OCI-LY7 (cell line): ENCODE data around the gene GGT5. TPM values are rescaled to one million over a fixed set of nuclear protein-coding genes. Genes with fewer than 3 reads are reported as not detected.

Source experiments
- BruUV-seq: library from RNA; stranded (reverse); fragments of 400-500 nt; replicated peaks from 2 replicates; lab custom pipeline; 2021; lab: Mats Ljungman, UMichigan
- CTCF ChIA-PET: fragments of 300-600 bp; sonication (Branson Sonifier 250); formaldehyde crosslinking; loops from one replicate; lab custom pipeline; 2022; ENCODE audit warnings: antibody characterized with exemption; ENCODE audit not compliant: unreplicated experiment; lab: Charles Lee
- POLR2A ChIA-PET: fragments of 300-600 bp; sonication (Branson Sonifier 250); formaldehyde crosslinking; loops from one replicate; lab custom pipeline; 2022; ENCODE audit warnings: antibody characterized with exemption; lab: Charles Lee
- DNase-seq: peaks from one replicate; pipeline ENCODE4 v3.0.0-alpha.2; 2015; ENCODE audit warnings: low spot score
- H2AFZ ChIP-seq: fragments of 200-600 bp; sonication (generic), shearing (Covaris generic); 2 replicates; pipeline ENCODE4 v1.6.1; 2014; ENCODE audit warnings: mild to moderate bottlenecking, antibody characterized with exemption, low read length, moderate library complexity
- H3K27ac ChIP-seq: fragments of 200-600 bp; sonication (generic); 2 replicates; pipeline ENCODE4 v1.5.1; 2014; ENCODE audit warnings: mixed run types, low read depth, mild to moderate bottlenecking, moderate library complexity, low read length, inconsistent platforms; ENCODE audit not compliant: poor library complexity, severe bottlenecking
- H3K36me3 ChIP-seq: fragments of 200-600 bp; sonication (generic); 2 replicates; pipeline ENCODE4 v1.6.1; 2014; ENCODE audit warnings: mild to moderate bottlenecking, antibody characterized with exemption, low read length, moderate library complexity, mixed read lengths; ENCODE audit not compliant: insufficient read depth
- H3K4me1 ChIP-seq: fragments of 200-600 bp; sonication (generic); 2 replicates; pipeline ENCODE4 v1.5.1; 2014; ENCODE audit warnings: mild to moderate bottlenecking, low read length; ENCODE audit not compliant: insufficient read depth, poor library complexity, severe bottlenecking
- H3K4me2 ChIP-seq: fragments of 200-600 bp; sonication (generic); 2 replicates; pipeline ENCODE4 v1.6.1; 2014; ENCODE audit warnings: mild to moderate bottlenecking, low read length
- H3K4me3 ChIP-seq: fragments of 200-600 bp; sonication (generic); 2 replicates; pipeline ENCODE4 v1.5.1; 2014; ENCODE audit warnings: mild to moderate bottlenecking, low read depth, low read length; ENCODE audit not compliant: poor library complexity, severe bottlenecking
- H3K79me2 ChIP-seq: fragments of 200-600 bp; sonication (generic); 2 replicates; pipeline ENCODE4 v1.6.1; 2016; ENCODE audit warnings: low read depth, mild to moderate bottlenecking, low read length, moderate library complexity, mixed read lengths; ENCODE audit not compliant: insufficient read depth
- H3K9me2 ChIP-seq: fragments of 200-600 bp; sonication (generic); 2 replicates; pipeline ENCODE4 v1.6.1; 2016; ENCODE audit warnings: mild to moderate bottlenecking, low read length, mixed read lengths; ENCODE audit not compliant: insufficient read depth
- H3K9me3 ChIP-seq: fragments of 200-600 bp; sonication (generic); 2 replicates; pipeline ENCODE4 v1.6.1; 2014; ENCODE audit warnings: mild to moderate bottlenecking, mixed run types, low read length, mixed read lengths
- H4K20me1 ChIP-seq: fragments of 200-600 bp; sonication (generic); 2 replicates; pipeline ENCODE4 v1.6.1; 2014; ENCODE audit warnings: mild to moderate bottlenecking, antibody characterized with exemption, low read length, moderate library complexity, mixed read lengths; ENCODE audit not compliant: insufficient read depth
- CTCF ChIP-seq: fragments of 200-600 bp; sonication (generic); conservative IDR thresholded peaks from 2 replicates; pipeline ENCODE4 v1.5.1; 2014; ENCODE audit warnings: mild to moderate bottlenecking, antibody characterized with exemption, low read length, moderate library complexity, mixed read lengths
- EZH2phosphoT487 ChIP-seq: fragments of 200-600 bp; sonication (generic); IDR thresholded peaks from 2 replicates; pipeline ENCODE4 v1.6.1; 2018; ENCODE audit warnings: low read depth, borderline replicate concordance, mild to moderate bottlenecking, mixed run types, antibody characterized with exemption, low read length, moderate library complexity, mixed read lengths
- intact Hi-C: fragments of 100-400 bp; cut with micrococcal nuclease; formaldehyde crosslinking; loops from one replicate; pipeline ENCODE4 v1.10.0; 2022; ENCODE audit not compliant: unreplicated experiment
- total RNA-seq, 2 experiments: library from RNA; depleted of rRNA in 1 of 2; stranded (reverse); fragments of >200 nt in 1 of 2; shearing (Covaris generic) in 1 of 2; gene quantifications; 2 replicates each; pipeline ENCODE4 v1.2.3, GENCODE V29; 2014 to 2022

The GGT5 gene
- total RNA-seq, 2 experiments from 2014 or later = 0.06 TPM; not detected in 1

- Histone ChIP-seq H3K9me3 (no peaks in the 10 kb centered on the region), H3K36me3 (peaks cover 6% of the 10 kb centered on the region; the same call in 1 of the 2 replicates), H3K4me1 (no peaks in the 10 kb centered on the region), H3K4me3 (no peak overlapping the region), H2AFZ (no peak overlapping the region), H3K9me2 (no peaks in the 10 kb centered on the region), H4K20me1 (no peaks in the 10 kb centered on the region), H3K27ac (no peak overlapping the region), H3K79me2 (no peaks in the 10 kb centered on the region), H3K4me2 (no peak overlapping the region)
- BruUV-seq = no TSS peak
- CTCF ChIA-PET = no interaction called here
- POLR2A ChIA-PET = no interaction called here
- DNase-seq = no peak
- intact Hi-C loops = no loop called here
- no peak for TF ChIP-seq CTCF
- TF ChIP-seq EZH2phosphoT487 = no peak
Measured at GRCh38 chr22:24180316-24181087, 64.4 kb downstream of the GGT5 start.

- CTCF ChIA-PET = interaction anchor here (1.2 kb wide), 1 partner anchor 22 kb away, joined by 3 read pairs; no protein-coding TSS in a partner anchor
Measured at GRCh38 chr22:24179478-24180210, 65.2 kb downstream of the GGT5 start.

More at GRCh38 chr22:24179478-24180210, 65.2 kb downstream of the GGT5 start:
- H3K27ac ChIP-seq = no peak overlapping the region
- peaks cover 6% of the 10 kb centered on the region; the same call in 1 of the 2 replicates for H3K36me3 ChIP-seq
- TF ChIP-seq CTCF (no peak), EZH2phosphoT487 (no peak)
- no peaks in the 10 kb centered on the region for H3K9me2 ChIP-seq
- no peaks in the 10 kb centered on the region for H3K79me2 ChIP-seq
- H4K20me1 ChIP-seq = no peaks in the 10 kb centered on the region
- POLR2A ChIA-PET = interaction anchor here (0.9 kb wide), 1 partner anchor 26 kb away, joined by 5 read pairs; no protein-coding TSS in a partner anchor
- no peak overlapping the region for H2AFZ ChIP-seq
- intact Hi-C loops = loop anchor here (5.0 kb wide), 1 partner anchor 192 kb away; no protein-coding TSS in a partner anchor
- BruUV-seq = no TSS peak
- H3K4me1 ChIP-seq = no peaks in the 10 kb centered on the region
- H3K9me3 ChIP-seq = no peaks in the 10 kb centered on the region
- no peak overlapping the region for H3K4me3 ChIP-seq
- no peak for DNase-seq
- H3K4me2 ChIP-seq = no peak overlapping the region
